GM21619 (cell line): ENCODE measurements around the gene LIPH.
"Not testable (repeated sequence)": the region's sequence is repeated elsewhere in the genome, so short reads cannot be mapped to it uniquely, and the experiment has no call there.

Experiments used
- ATAC-seq: cut with Tn5 transposase; IDR thresholded peaks from one replicate; pipeline ENCODE4 v1.9.1; 2021; ENCODE audit not compliant: unreplicated experiment

LIPH gene

DNA sequence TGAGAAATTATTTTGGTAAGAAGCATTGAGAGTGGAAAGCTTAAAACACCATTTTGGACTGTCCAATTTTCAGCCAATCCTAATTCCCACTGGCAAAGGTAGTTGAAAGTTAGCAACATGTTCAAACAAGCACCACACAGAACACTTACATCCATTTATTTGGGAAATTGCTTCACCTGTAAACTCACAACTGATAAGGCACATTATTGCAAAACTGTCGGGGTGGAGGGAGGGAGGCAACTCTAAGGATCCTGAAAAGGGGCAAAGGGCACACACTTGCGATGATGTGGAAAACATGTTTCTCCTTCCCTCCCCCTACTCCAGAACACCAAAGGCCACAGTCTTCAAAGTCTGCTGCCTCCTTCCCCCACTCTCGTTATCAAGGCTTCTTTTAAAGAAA is 62.9 kb downstream of the LIPH start:
- no peak for ATAC-seq

DNA sequence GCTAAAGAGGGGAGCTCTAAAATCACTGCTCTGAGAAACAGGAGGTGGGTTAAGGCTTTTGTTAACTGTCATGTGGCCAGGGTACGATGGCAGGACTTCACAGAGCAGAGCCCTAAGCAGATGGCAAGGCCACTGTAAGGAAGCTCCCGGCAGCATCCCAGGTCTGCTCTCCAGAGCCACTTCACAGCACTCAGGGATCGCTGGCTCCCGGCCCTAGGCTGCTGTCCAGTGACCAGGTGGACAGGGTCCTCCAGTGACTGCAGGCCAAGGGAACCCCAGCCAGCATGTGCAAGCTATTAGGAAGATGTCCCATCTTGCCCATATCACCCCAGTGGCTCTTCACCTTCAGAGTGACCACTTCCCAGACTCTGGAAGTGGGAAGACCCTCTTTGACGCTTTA is 63.9 kb downstream of the LIPH start:
- ATAC-seq, result no peak

DNA sequence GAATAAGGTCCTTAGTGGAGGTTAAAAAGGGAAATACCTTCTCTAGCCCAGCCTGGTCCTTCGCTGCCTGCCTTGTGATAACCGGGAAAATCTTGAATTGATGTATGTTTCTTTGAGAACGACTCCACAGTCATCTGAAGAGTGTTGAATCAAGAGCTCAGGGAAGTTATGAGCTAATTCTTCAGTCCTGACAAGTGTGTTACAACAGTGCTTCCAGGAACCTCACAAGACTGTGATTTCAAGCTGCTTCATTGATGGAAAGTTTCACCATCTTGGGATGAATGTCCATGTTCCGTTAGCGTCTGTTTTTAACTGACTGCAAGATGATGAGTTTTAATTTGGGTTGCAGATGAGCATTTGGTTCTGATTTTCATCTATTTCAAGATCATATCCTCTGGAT is 66.0 kb downstream of the LIPH start:
- ATAC-seq, result no peak

- no peak for ATAC-seq
These were observed 68.1 kb downstream of the LIPH start for GRCh38 chr3:185484296-185484695.

DNA sequence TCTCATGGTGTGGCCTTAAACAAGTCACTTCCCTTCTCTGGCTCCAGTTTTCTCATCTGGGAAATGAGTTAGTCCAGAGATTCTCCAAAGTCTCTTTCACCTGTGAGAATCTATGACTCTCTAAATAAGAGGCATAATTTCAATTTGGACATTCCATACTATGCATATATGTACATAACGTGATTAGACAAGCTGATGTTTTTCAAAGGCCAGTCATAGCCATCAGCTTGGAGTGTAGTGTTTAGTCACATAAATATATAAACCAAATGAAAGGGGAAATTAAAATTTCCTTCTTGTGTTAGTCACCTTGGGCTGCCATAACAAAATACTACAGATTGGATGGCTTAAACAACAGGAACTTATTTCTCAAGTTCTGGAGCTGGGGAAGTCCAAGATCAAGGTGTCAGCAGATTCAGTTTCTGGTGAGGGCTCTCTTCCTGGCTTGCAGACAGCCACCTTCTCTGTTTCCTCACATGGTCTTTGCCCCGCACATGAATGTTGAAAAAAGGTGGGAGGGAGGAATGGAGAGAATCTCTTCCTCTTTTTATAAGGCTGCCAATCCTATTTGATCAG is 72.9 kb downstream of the LIPH start:
- ATAC-seq, result no peak

GRCh38 chr3:185477316-185477715 is 75.1 kb downstream of the LIPH start:
- ATAC-seq, result no peak

DNA sequence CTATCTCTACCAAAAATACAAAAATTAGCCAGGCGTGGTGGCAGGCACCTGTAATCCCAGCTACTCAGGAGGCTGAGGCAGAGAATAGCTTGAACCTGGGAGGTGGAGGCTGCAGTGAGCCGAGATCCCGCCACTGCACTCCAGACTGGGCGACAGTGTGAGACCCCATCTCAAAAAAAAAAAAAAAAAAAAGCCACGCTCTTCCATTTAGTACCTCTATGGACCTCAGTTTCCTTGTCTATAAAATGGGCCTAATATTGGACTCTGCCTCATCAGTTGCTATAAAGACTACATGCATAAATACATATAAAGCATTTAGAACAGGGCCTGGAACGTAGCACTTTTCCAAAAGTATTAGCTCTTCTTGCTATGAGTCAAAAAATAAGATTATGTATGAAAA is 77.5 kb downstream of the LIPH start:
- not testable (repeated sequence) for ATAC-seq

DNA sequence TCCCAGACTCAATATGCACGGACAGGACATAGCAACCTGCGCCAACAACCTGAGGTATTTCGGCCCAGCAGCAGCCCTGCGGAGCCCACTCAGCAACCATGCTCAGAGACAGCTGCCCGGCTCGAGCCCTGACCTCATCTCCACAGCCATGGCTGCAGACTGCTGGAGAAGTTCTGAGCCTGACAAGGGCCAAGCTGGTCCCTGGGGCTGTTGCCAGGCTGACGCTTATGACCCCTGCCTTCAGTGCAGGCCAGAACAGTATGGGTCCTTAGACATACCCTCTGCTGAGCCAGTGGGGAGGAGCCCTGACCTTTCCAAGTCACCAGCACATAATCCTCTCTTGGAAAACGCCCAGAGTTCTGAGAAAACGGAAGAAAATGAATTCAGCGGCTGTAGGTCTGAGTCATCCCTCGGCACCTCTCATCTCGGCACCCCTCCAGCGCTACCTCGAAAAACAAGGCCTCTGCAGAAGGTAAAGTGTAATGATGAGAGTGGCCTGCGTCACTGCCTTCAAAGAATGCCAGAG is 79.0 kb downstream of the LIPH start:
- ATAC-seq, result no peak

DNA sequence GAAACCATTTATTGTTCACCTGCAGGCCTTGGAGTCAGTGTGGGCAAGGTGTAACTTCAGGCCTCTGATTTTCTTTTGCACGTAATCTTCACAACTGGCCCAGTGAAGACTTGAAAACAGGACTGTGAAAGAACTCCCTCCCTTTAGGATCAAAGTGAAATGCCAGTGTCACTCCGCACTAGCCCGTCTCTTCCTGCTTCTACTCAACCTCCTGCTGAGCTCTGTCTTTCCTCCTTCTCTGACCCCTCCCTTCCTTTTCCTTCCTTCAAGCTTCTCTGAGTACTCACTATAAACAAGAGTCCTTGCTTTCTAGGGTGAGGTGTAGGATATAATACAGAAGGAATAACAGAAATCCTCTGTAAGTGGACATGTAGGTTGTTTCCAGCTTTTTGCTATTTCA is 82.1 kb downstream of the LIPH start:
- no peak for ATAC-seq

DNA sequence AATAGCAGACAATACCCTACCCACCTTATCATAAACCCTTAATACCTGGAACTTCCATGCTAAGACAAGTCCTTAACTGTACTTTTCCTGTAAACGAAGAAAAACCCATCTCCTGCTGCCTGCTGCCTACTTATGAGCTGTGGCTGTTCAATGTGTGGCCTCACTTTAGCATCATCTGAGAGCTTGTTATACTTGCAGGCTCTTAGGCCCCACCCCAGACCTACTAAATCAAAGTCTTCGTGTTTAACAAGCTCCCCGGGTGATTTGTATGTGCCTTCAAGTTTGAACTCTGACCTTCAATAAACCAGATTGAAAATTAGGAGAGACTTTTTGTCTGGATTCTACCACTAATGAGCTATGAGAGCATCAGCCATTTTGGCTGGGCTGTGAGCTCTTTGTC is 82.8 kb downstream of the LIPH start:
- no peak for ATAC-seq

- ATAC-seq, result not testable (repeated sequence)
These were observed 86.3 kb downstream of the LIPH start for GRCh38 chr3:185466123-185466522.

GRCh38 chr3:185465471-185465870 is 86.9 kb downstream of the LIPH start:
- no peak for ATAC-seq

- ATAC-seq, result no peak
These were observed 91.6 kb downstream of the LIPH start for GRCh38 chr3:185460719-185461350.

DNA sequence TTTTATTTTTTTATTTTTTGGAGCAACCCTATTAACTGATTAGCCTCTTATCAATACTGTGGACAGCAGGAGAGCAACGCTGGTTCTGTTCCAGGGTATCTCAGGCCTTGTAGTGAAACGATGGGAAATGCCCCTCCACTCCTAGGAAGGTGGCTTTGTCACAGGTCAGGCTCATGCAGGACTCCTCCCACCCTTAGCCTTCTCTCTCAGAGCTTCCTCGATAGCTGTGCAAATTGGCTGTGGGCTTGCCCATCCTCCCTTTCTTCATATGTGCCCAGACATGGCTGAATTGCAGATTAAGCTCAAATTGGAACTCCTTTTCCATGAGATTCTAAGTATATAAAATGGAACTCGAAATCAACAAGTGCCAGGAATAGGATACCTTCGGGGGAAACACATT is 92.1 kb downstream of the LIPH start:
- ATAC-seq, result no peak

DNA sequence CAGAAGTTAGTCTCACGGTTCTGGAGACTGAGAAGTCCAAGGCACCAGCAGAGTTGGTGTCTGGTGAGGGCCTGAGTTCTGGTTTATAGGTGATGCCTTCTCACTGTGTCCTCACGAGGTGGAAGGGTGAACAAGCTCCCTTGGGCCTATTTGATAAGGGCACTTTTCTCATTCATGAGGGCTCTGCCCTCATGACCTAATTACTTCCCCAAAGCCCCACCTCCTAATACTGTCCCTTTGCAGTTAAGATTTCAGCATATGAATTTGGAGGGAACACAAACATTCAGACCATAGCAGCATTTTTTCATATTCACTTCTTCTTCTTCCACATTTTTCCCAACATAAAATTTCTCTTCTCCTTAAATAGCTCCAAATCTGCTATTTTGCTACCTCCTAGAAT is 95.0 kb downstream of the LIPH start:
- no peak for ATAC-seq
